Neuronal stem cell (in vitro differentiated cells): Measurements from ENCODE around the gene SGF29.

Experiments
- DNase-seq: peaks from one replicate; pipeline ENCODE4 v3.0.0-alpha.2; 2013; ENCODE audit warnings: low spot score
- H2AFZ ChIP-seq: one replicate; pipeline ENCODE4 v1.6.1; 2013; ENCODE audit warnings: mild to moderate bottlenecking, low read length, inconsistent platforms
- H2AK5ac ChIP-seq: 2 replicates; pipeline ENCODE4 v1.6.1; 2013; ENCODE audit warnings: low read depth, mild to moderate bottlenecking, inconsistent platforms, low read length, moderate library complexity, mixed read lengths
- H2BK120ac ChIP-seq: 2 replicates; pipeline ENCODE4 v1.6.1; 2013; ENCODE audit warnings: low read depth, mild to moderate bottlenecking, inconsistent platforms, low read length, moderate library complexity, mixed read lengths
- H2BK12ac ChIP-seq: one replicate; pipeline ENCODE4 v1.6.1; 2013; ENCODE audit warnings: low read length, inconsistent platforms
- H2BK15ac ChIP-seq: 2 replicates; pipeline ENCODE4 v1.6.1; 2013; ENCODE audit warnings: mild to moderate bottlenecking, low read length, inconsistent platforms, mixed read lengths
- H2BK5ac ChIP-seq: one replicate; pipeline ENCODE4 v1.6.1; 2013; ENCODE audit warnings: inconsistent platforms, mild to moderate bottlenecking, low read length, moderate library complexity
- H3K14ac ChIP-seq: one replicate; pipeline ENCODE4 v1.6.1; 2013; ENCODE audit warnings: low read length, inconsistent platforms
- H3K18ac ChIP-seq: 2 replicates; pipeline ENCODE4 v1.6.1; 2013; ENCODE audit warnings: low read length, inconsistent platforms
- H3K23ac ChIP-seq: 2 replicates; pipeline ENCODE4 v1.6.1; 2013; ENCODE audit warnings: low read depth, mild to moderate bottlenecking, mixed read lengths, low read length, inconsistent platforms; ENCODE audit not compliant: poor library complexity
- H3K27ac ChIP-seq: replicated peaks from 3 replicates; pipeline ENCODE4 v1.5.1; 2013; ENCODE audit warnings: low read length, inconsistent platforms
- H3K27me3 ChIP-seq, 3 experiments: 2 replicates each; pipeline ENCODE4 v1.6.1; 2013; ENCODE audit warnings: low read length in 3 of 3, mild to moderate bottlenecking in 2 of 3, inconsistent platforms in 1 of 3, low read depth in 1 of 3, mixed read lengths in 1 of 3, moderate library complexity in 1 of 3; ENCODE audit not compliant: control insufficient read depth in 3 of 3, insufficient read depth in 3 of 3
- H3K36me3 ChIP-seq, 2 donors: replicated peaks in 1 of 2; 2 replicates each; pipeline ENCODE4 v1.6.1; 2013; ENCODE audit warnings: low read length in 2 of 2; ENCODE audit not compliant: control insufficient read depth in 2 of 2, insufficient read depth in 2 of 2
- H3K4ac ChIP-seq: 2 replicates; pipeline ENCODE4 v1.6.1; 2013; ENCODE audit warnings: inconsistent platforms, mild to moderate bottlenecking, low read length, moderate library complexity
- H3K4me1 ChIP-seq, 2 donors: 1 replicate in 1 of 2; 2 replicates in 1 of 2; pipeline ENCODE4 v1.6.1; 2013; ENCODE audit warnings: low read length in 2 of 2, low read depth in 1 of 2; ENCODE audit not compliant: control insufficient read depth in 2 of 2, insufficient read depth in 1 of 2
- H3K4me2 ChIP-seq: one replicate; pipeline ENCODE4 v1.6.1; 2013; ENCODE audit warnings: mild to moderate bottlenecking, low read length, inconsistent platforms; ENCODE audit not compliant: insufficient read depth, poor library complexity, severe bottlenecking
- H3K4me3 ChIP-seq, 2 donors: 2 replicates each; pipeline ENCODE4 v1.5.1; 2013; ENCODE audit warnings: low read length in 2 of 2, mild to moderate bottlenecking in 2 of 2, inconsistent platforms in 1 of 2, moderate library complexity in 1 of 2
- H3K79me1 ChIP-seq: one replicate; pipeline ENCODE4 v1.6.1; 2013; ENCODE audit warnings: low read depth, mild to moderate bottlenecking, inconsistent platforms, low read length, moderate library complexity
- H3K9ac ChIP-seq: one replicate; pipeline ENCODE4 v1.6.1; 2013; ENCODE audit warnings: mild to moderate bottlenecking, low read depth, low read length, inconsistent platforms; ENCODE audit not compliant: poor library complexity
- H3K9me3 ChIP-seq, 2 donors: replicated peaks in 1 of 2; 2 replicates each; pipeline versions ENCODE3 to v1.6.1; 2013; ENCODE audit warnings: low read length in 2 of 2, mild to moderate bottlenecking in 2 of 2, inconsistent platforms in 1 of 2, low read depth in 1 of 2, mixed read lengths in 1 of 2, moderate library complexity in 1 of 2; ENCODE audit not compliant: control insufficient read depth in 2 of 2, insufficient read depth in 1 of 2
- H4K8ac ChIP-seq: one replicate; pipeline ENCODE4 v1.6.1; 2013; ENCODE audit warnings: low read depth, mild to moderate bottlenecking, inconsistent platforms, low read length, moderate library complexity
- H4K91ac ChIP-seq: one replicate; pipeline ENCODE4 v1.6.1; 2013; ENCODE audit warnings: low read length, low read depth, mild to moderate bottlenecking, inconsistent platforms; ENCODE audit not compliant: poor library complexity
- WGBS, 2 donors: extraction: QIAGEN DNeasy Blood & Tissue Kit; methylation state at CpG; one replicate each; pipeline ENCODE4 v1.1.7; 2013; ENCODE audit warnings: missing lambda C conversion rate in 2 of 2, mixed read lengths in 1 of 2; ENCODE audit not compliant: insufficient read length in 2 of 2, insufficient replicate concordance in 1 of 2; ENCODE audit errors: extremely low coverage in 2 of 2; 5-methylcytosine and 5-hydroxymethylcytosine counted together

Gene SGF29

GRCh38 chr16:28558456-28558855 lies 4.7 kb downstream of the SGF29 start:
- no peak overlapping the region for H2BK12ac ChIP-seq
- no peak overlapping the region for H2BK5ac ChIP-seq
- no peak overlapping the region for H2AK5ac ChIP-seq
- no peak overlapping the region for H4K8ac ChIP-seq
- H4K91ac ChIP-seq = no peak overlapping the region
- no peak overlapping the region for H2BK15ac ChIP-seq
- H2BK120ac ChIP-seq = no peak overlapping the region
- H3K4me3 ChIP-seq = no peak overlapping the region
- WGBS, 2 donors = no CpG with 5 or more reads among the region's 3 CpGs
- no peak overlapping the region for H3K18ac ChIP-seq
- H2AFZ ChIP-seq = no peak overlapping the region
- H3K4me2 ChIP-seq = no peak overlapping the region
- peaks cover 7% of the 10 kb centered on the region for H3K79me1 ChIP-seq
- H3K4ac ChIP-seq = no peak overlapping the region
- no peak for DNase-seq
- H3K9me3 ChIP-seq = no peaks in the 10 kb centered on the region
- H3K4me1 ChIP-seq = peaks cover 0 to 4% of the 10 kb centered on the region in 2 donors
- H3K9ac ChIP-seq = no peak overlapping the region
- no peak overlapping the region for H3K23ac ChIP-seq
- H3K14ac ChIP-seq = no peak overlapping the region
- H3K36me3 ChIP-seq = peaks cover 0 to 29% of the 10 kb centered on the region in 2 donors
- H3K27ac ChIP-seq = no peak overlapping the region
- H3K27me3 ChIP-seq = no peaks in the 10 kb centered on the region

- DNase-seq = no peak
- Histone ChIP-seq H3K27ac (no peak overlapping the region), H3K36me3 (peaks cover 0 to 29% of the 10 kb centered on the region in 2 donors)
These were observed 8.0 kb downstream of the SGF29 start for GRCh38 chr16:28561557-28562187.

GRCh38 chr16:28562199-28562598 lies 8.5 kb downstream of the SGF29 start:
- peaks cover 13% of the 10 kb centered on the region for H3K79me1 ChIP-seq
- peaks cover 0 to 23% of the 10 kb centered on the region in 2 donors for H3K36me3 ChIP-seq
- no peak overlapping the region for H3K9ac ChIP-seq
- no peak overlapping the region for H2BK5ac ChIP-seq
- no peak overlapping the region for H3K4me2 ChIP-seq
- no peak overlapping the region for H3K23ac ChIP-seq
- no CpG with 5 or more reads among the region's 4 CpGs for WGBS, 2 donors
- H2BK12ac ChIP-seq = no peak overlapping the region
- H3K27me3 ChIP-seq = no peaks in the 10 kb centered on the region
- no peak overlapping the region for H2AK5ac ChIP-seq
- no peak overlapping the region for H2BK120ac ChIP-seq
- H3K14ac ChIP-seq = no peak overlapping the region
- no peak overlapping the region for H3K18ac ChIP-seq
- no peak overlapping the region for H3K4ac ChIP-seq
- H3K4me3 ChIP-seq = no peak overlapping the region
- H3K4me1 ChIP-seq = no peaks in the 10 kb centered on the region
- DNase-seq = no peak
- peaks cover 0 to 2% of the 10 kb centered on the region in 2 donors for H3K9me3 ChIP-seq
- H4K91ac ChIP-seq = no peak overlapping the region
- no peak overlapping the region for H2BK15ac ChIP-seq
- no peak overlapping the region for H4K8ac ChIP-seq
- no peak overlapping the region for H2AFZ ChIP-seq
- no peak overlapping the region for H3K27ac ChIP-seq

More at GRCh38 chr16:28561557-28562187, 8.0 kb downstream of the SGF29 start:
- Histone ChIP-seq H3K27me3 (no peaks in the 10 kb centered on the region), H3K9ac (no peak overlapping the region), H4K8ac (no peak overlapping the region), H3K23ac (no peak overlapping the region), H2BK15ac (no peak overlapping the region), H2AK5ac (no peak overlapping the region), H4K91ac (no peak overlapping the region), H3K4me3 (no peak overlapping the region), H3K18ac (no peak overlapping the region), H2BK120ac (no peak overlapping the region), H3K14ac (no peak overlapping the region), H3K79me1 (peaks cover 13% of the 10 kb centered on the region), H2BK5ac (no peak overlapping the region), H3K4ac (no peak overlapping the region), H3K4me1 (no peaks in the 10 kb centered on the region), H2BK12ac (no peak overlapping the region), H3K4me2 (no peak overlapping the region), H3K9me3 (no peaks in the 10 kb centered on the region), H2AFZ (no peak overlapping the region)
- no CpG with 5 or more reads among the region's 7 CpGs for WGBS, 2 donors

GRCh38 chr16:28563218-28563617 lies 9.5 kb downstream of the SGF29 start:
- Histone ChIP-seq H3K9ac (no peak overlapping the region), H3K14ac (no peak overlapping the region), H4K8ac (no peak overlapping the region), H3K79me1 (peaks cover 13% of the 10 kb centered on the region), H3K4me3 (no peak overlapping the region), H2BK120ac (no peak overlapping the region), H3K36me3 (peaks cover 0 to 15% of the 10 kb centered on the region in 2 donors), H3K18ac (no peak overlapping the region), H3K4ac (no peak overlapping the region), H3K27ac (no peak overlapping the region), H3K27me3 (no peaks in the 10 kb centered on the region), H2BK15ac (no peak overlapping the region), H3K4me2 (no peak overlapping the region), H2BK12ac (no peak overlapping the region), H2AFZ (no peak overlapping the region), H3K4me1 (no peaks in the 10 kb centered on the region), H2BK5ac (no peak overlapping the region), H4K91ac (no peak overlapping the region), H3K23ac (no peak overlapping the region), H2AK5ac (no peak overlapping the region), H3K9me3 (peaks cover 2 to 6% of the 10 kb centered on the region in 2 donors)
- no peak for DNase-seq
- no CpG with 5 or more reads among the region's 6 CpGs for WGBS, 2 donors
